ENCODE measurements around the gene STX11.

GRCh38 chr6:144232832-144233230 is 82.5 kb downstream of the STX11 start:
- TF ChIP-seq, protein P1, sequence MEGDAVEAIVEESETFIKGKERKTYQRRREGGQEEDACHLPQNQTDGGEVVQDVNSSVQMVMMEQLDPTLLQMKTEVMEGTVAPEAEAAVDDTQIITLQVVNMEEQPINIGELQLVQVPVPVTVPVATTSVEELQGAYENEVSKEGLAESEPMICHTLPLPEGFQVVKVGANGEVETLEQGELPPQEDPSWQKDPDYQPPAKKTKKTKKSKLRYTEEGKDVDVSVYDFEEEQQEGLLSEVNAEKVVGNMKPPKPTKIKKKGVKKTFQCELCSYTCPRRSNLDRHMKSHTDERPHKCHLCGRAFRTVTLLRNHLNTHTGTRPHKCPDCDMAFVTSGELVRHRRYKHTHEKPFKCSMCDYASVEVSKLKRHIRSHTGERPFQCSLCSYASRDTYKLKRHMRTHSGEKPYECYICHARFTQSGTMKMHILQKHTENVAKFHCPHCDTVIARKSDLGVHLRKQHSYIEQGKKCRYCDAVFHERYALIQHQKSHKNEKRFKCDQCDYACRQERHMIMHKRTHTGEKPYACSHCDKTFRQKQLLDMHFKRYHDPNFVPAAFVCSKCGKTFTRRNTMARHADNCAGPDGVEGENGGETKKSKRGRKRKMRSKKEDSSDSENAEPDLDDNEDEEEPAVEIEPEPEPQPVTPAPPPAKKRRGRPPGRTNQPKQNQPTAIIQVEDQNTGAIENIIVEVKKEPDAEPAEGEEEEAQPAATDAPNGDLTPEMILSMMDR (IDR thresholded peaks at IDR 0.05) = no peak
- TF ChIP-seq POLR2AphosphoS5 (IDR thresholded peaks at IDR 0.05) = no peak
